Fibroblast of lung (primary cell): ENCODE measurements around the gene GDF11.

ENCODE experiments used
- CTCF ChIP-seq, 2 donors: IDR thresholded peaks in 1 of 2; conservative IDR thresholded peaks in 1 of 2; 1 replicate in 1 of 2; 2 replicates in 1 of 2; pipeline ENCODE4 v1.5.1; 2011 to 2012; ENCODE audit warnings: low read length in 2 of 2, control low read depth in 1 of 2, inconsistent platforms in 1 of 2, low read depth in 1 of 2, mild to moderate bottlenecking in 1 of 2
- EZH2 ChIP-seq: IDR thresholded peaks from 2 replicates; pipeline ENCODE4 v1.5.1; 2012; ENCODE audit warnings: low read length, control low read depth, mild to moderate bottlenecking; ENCODE audit errors: missing control alignments

GRCh38 chr12:55789893-55790292, 47.0 kb downstream of the GDF11 start:
- TF ChIP-seq CTCF (conservative IDR thresholded peaks at IDR 0.05 in 1 of 2, IDR thresholded peaks at IDR 0.05 in 1 of 2; ENCODE audit: low read depth in 1 of 2, low read length in 2 of 2) (no peak), EZH2 (no peak)
